ENCODE measurements around the gene TRPT1.

TRPT1 gene

GRCh38 chr11:64259533-64260067 lies 33.6 kb upstream of the TRPT1 start:
- no peak for TF ChIP-seq SPI1 (IDR thresholded peaks at IDR 0.05; ENCODE audit: borderline replicate concordance, low read depth)
- TF ChIP-seq, protein P1, sequence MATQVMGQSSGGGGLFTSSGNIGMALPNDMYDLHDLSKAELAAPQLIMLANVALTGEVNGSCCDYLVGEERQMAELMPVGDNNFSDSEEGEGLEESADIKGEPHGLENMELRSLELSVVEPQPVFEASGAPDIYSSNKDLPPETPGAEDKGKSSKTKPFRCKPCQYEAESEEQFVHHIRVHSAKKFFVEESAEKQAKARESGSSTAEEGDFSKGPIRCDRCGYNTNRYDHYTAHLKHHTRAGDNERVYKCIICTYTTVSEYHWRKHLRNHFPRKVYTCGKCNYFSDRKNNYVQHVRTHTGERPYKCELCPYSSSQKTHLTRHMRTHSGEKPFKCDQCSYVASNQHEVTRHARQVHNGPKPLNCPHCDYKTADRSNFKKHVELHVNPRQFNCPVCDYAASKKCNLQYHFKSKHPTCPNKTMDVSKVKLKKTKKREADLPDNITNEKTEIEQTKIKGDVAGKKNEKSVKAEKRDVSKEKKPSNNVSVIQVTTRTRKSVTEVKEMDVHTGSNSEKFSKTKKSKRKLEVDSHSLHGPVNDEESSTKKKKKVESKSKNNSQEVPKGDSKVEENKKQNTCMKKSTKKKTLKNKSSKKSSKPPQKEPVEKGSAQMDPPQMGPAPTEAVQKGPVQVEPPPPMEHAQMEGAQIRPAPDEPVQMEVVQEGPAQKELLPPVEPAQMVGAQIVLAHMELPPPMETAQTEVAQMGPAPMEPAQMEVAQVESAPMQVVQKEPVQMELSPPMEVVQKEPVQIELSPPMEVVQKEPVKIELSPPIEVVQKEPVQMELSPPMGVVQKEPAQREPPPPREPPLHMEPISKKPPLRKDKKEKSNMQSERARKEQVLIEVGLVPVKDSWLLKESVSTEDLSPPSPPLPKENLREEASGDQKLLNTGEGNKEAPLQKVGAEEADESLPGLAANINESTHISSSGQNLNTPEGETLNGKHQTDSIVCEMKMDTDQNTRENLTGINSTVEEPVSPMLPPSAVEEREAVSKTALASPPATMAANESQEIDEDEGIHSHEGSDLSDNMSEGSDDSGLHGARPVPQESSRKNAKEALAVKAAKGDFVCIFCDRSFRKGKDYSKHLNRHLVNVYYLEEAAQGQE (IDR thresholded peaks at IDR 0.05; ENCODE audit: insufficient replicate concordance, low read depth): no peak
- no peak for TF ChIP-seq GABPA (IDR thresholded peaks at IDR 0.05; ENCODE audit: low read depth)
- no peak for TF ChIP-seq POLR2AphosphoS5 (IDR thresholded peaks at IDR 0.05; ENCODE audit: low read depth)
- TF ChIP-seq CTCF (IDR thresholded peaks at IDR 0.05; ENCODE audit: insufficient read depth, low read length): no peak
- H3K27me3 ChIP-seq (ENCODE audit: insufficient read depth, poor library complexity, severe bottlenecking): no peaks in the 10 kb centered on the region
- no peak overlapping the region for H3K27ac ChIP-seq (replicated peaks)
- no peak for DNase-seq (ENCODE audit: low read depth in 1 of 2, low spot score in 1 of 2)
- H3K4me3 ChIP-seq (replicated peaks; ENCODE audit: insufficient read depth, low read length): no peak overlapping the region

DNA sequence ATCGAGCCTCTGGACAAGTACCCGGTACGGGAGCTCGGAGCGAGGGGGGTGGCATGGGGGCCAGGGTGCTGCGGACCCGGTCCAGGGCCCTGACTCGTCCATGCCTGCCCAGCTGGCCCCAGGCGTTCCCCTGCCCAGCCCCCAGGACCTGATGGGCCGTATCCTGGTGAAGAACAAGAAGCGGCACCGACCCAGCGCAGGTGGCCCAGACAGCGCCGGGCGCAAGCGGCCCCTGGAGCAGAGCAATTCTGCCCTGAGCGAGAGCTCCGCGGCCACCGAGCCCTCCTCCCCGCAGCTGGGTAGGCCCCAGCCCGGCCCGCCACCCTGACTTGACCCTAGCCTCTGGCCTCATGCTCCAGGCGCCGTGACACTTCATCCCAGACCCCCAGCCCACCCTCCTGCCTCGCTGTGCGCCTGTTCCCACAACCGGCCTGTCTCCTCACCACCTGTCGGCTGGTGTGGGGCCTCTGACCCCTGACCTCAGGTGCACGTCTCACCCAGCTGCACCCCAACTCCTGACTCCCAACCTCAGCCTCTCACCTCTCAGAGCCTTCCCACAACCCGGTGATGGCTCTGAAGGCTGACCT lies 33.1 kb upstream of the TRPT1 start:
- Histone ChIP-seq H3K4me3 (replicated peaks; ENCODE audit: insufficient read depth, low read length) (no peak overlapping the region), H3K27ac (replicated peaks) (no peak overlapping the region), H3K27me3 (ENCODE audit: insufficient read depth, poor library complexity, severe bottlenecking) (no peaks in the 10 kb centered on the region)
- DNase-seq (ENCODE audit: low read depth in 1 of 2, low spot score in 1 of 2): no peak
- no peak for TF ChIP-seq POLR2AphosphoS5 (IDR thresholded peaks at IDR 0.05; ENCODE audit: low read depth)
- TF ChIP-seq CTCF (IDR thresholded peaks at IDR 0.05; ENCODE audit: insufficient read depth, low read length): no peak
- TF ChIP-seq, protein P1 (IDR thresholded peaks at IDR 0.05; ENCODE audit: insufficient replicate concordance, low read depth): no peak
- no peak for TF ChIP-seq SPI1 (IDR thresholded peaks at IDR 0.05; ENCODE audit: borderline replicate concordance, low read depth)
- TF ChIP-seq GABPA (IDR thresholded peaks at IDR 0.05; ENCODE audit: low read depth): no peak

GRCh38 chr11:64258356-64258755 lies 32.4 kb upstream of the TRPT1 start:
- TF ChIP-seq POLR2AphosphoS5 (IDR thresholded peaks at IDR 0.05; ENCODE audit: low read depth) (no peak), GABPA (IDR thresholded peaks at IDR 0.05; ENCODE audit: low read depth) (no peak), CTCF (IDR thresholded peaks at IDR 0.05; ENCODE audit: insufficient read depth, low read length) (no peak), SPI1 (IDR thresholded peaks at IDR 0.05; ENCODE audit: borderline replicate concordance, low read depth) (no peak)
- TF ChIP-seq, protein P1 (IDR thresholded peaks at IDR 0.05; ENCODE audit: insufficient replicate concordance, low read depth): no peak
- no peaks in the 10 kb centered on the region for H3K27me3 ChIP-seq (ENCODE audit: insufficient read depth, poor library complexity, severe bottlenecking)
- no peak overlapping the region for H3K27ac ChIP-seq (replicated peaks)

More at GRCh38 chr11:64258356-64258755, 32.4 kb upstream of the TRPT1 start:
- DNase-seq (ENCODE audit: low read depth in 1 of 2, low spot score in 1 of 2): no peak
- no peak overlapping the region for H3K4me3 ChIP-seq (replicated peaks; ENCODE audit: insufficient read depth, low read length)

Data from HL-60 (cell line).